Astrocyte (in vitro differentiated cells and primary cell): ENCODE results near the gene UST. TPM values are rescaled to one million over a fixed set of nuclear protein-coding genes. Genes with fewer than 3 reads are reported as not detected.

Experiments
- DNase-seq: peaks from one replicate; pipeline ENCODE4 v3.0.0-alpha.2; 2010; ENCODE audit warnings: low read depth
- FAIRE-seq: peaks from 2 replicates; lab custom pipeline; 2011; peaks lifted over from hg19 to GRCh38; lab: Jason Lieb, UNC
- H2AFZ ChIP-seq: 2 replicates; pipeline ENCODE4 v1.6.0; 2012; ENCODE audit warnings: low read depth, low read length, inconsistent platforms
- H3K27ac ChIP-seq: 2 replicates; pipeline ENCODE4 v1.5.1; 2011; ENCODE audit warnings: low read depth, low read length, inconsistent platforms
- H3K27me3 ChIP-seq: 2 replicates; pipeline ENCODE4 v1.6.0; 2011; ENCODE audit warnings: low read length, inconsistent platforms; ENCODE audit not compliant: insufficient read depth
- H3K36me3 ChIP-seq: 2 replicates; pipeline ENCODE4 v1.5.1; 2011; ENCODE audit warnings: low read length, inconsistent platforms; ENCODE audit not compliant: insufficient read depth
- H3K4me1 ChIP-seq: 2 replicates; pipeline ENCODE4 v1.5.1; 2011; ENCODE audit warnings: low read length, inconsistent platforms; ENCODE audit not compliant: insufficient read depth
- H3K4me2 ChIP-seq: 2 replicates; pipeline ENCODE4 v1.6.0; 2012; ENCODE audit warnings: low read length, inconsistent platforms
- H3K4me3 ChIP-seq: 2 replicates; pipeline ENCODE4 v1.5.1; 2011; ENCODE audit warnings: low read depth, mild to moderate bottlenecking, low read length, inconsistent platforms; ENCODE audit not compliant: insufficient read depth
- H3K79me2 ChIP-seq: 2 replicates; pipeline ENCODE4 v1.6.0; 2012; ENCODE audit warnings: mild to moderate bottlenecking, low read length, inconsistent platforms; ENCODE audit not compliant: insufficient read depth
- H3K9ac ChIP-seq: 2 replicates; pipeline ENCODE4 v1.6.0; 2012; ENCODE audit warnings: mild to moderate bottlenecking, low read length, inconsistent platforms
- H3K9me3 ChIP-seq: 2 replicates; pipeline ENCODE4 v1.5.1; 2012; ENCODE audit warnings: low read depth, mild to moderate bottlenecking, low read length, inconsistent platforms; ENCODE audit not compliant: insufficient read depth
- H4K20me1 ChIP-seq: 2 replicates; pipeline ENCODE4 v1.6.0; 2012; ENCODE audit warnings: low read length, inconsistent platforms; ENCODE audit not compliant: insufficient read depth
- H3K27ac Mint-ChIP-seq: one replicate; pipeline ENCODE4 v1.8.0; 2021; ENCODE audit warnings: mild to moderate bottlenecking, mixed read lengths; ENCODE audit not compliant: unreplicated experiment
- H3K27me3 Mint-ChIP-seq: one replicate; pipeline ENCODE4 v1.8.0; 2021; ENCODE audit warnings: low read depth, mixed read lengths; ENCODE audit not compliant: unreplicated experiment
- H3K36me3 Mint-ChIP-seq: one replicate; pipeline ENCODE4 v1.8.0; 2021; ENCODE audit warnings: low read depth, mixed read lengths; ENCODE audit not compliant: unreplicated experiment
- H3K4me1 Mint-ChIP-seq: one replicate; pipeline ENCODE4 v1.8.0; 2021; ENCODE audit warnings: low read depth, mixed read lengths; ENCODE audit not compliant: unreplicated experiment
- H3K4me3 Mint-ChIP-seq: one replicate; pipeline ENCODE4 v1.8.0; 2021; ENCODE audit warnings: mild to moderate bottlenecking, moderate library complexity, mixed read lengths; ENCODE audit not compliant: unreplicated experiment
- H3K9me3 Mint-ChIP-seq: one replicate; pipeline ENCODE4 v1.8.0; 2021; ENCODE audit warnings: mild to moderate bottlenecking, mixed read lengths; ENCODE audit not compliant: unreplicated experiment
- EZH2 ChIP-seq: IDR thresholded peaks from 2 replicates; pipeline ENCODE4 v1.6.1; 2012; ENCODE audit warnings: mild to moderate bottlenecking, low read length, inconsistent platforms; ENCODE audit not compliant: insufficient read depth
- total RNA-seq: library from RNA; stranded (reverse); gene quantifications from 2 replicates; pipeline ENCODE4 v1.2.1, GENCODE V29; 2021
- TF ChIP-seq, protein P1 (sequence below): IDR thresholded peaks from 2 replicates; pipeline ENCODE4 v1.5.1; 2011; ENCODE audit warnings: low read depth, mild to moderate bottlenecking, inconsistent platforms, low read length, moderate library complexity; ENCODE audit not compliant: insufficient read depth

Gene UST
- total RNA-seq, 1 donor from 2014 or later: 15.3 TPM

- H2AFZ ChIP-seq: no peak overlapping the region
- H3K36me3 ChIP-seq: no peaks in the 10 kb centered on the region
- FAIRE-seq (no peak), DNase-seq (no peak)
- H3K9me3 ChIP-seq: no peaks in the 10 kb centered on the region
- no peaks in the 10 kb centered on the region for H3K79me2 ChIP-seq
- Mint-ChIP-seq H3K9me3 (no peaks in the 10 kb centered on the region), H3K36me3 (no peaks in the 10 kb centered on the region), H3K27me3 (no peaks in the 10 kb centered on the region), H3K27ac (no peak overlapping the region), H3K4me1 (peaks cover 66% of the 10 kb centered on the region), H3K4me3 (no peak overlapping the region)
- TF ChIP-seq, protein P1, sequence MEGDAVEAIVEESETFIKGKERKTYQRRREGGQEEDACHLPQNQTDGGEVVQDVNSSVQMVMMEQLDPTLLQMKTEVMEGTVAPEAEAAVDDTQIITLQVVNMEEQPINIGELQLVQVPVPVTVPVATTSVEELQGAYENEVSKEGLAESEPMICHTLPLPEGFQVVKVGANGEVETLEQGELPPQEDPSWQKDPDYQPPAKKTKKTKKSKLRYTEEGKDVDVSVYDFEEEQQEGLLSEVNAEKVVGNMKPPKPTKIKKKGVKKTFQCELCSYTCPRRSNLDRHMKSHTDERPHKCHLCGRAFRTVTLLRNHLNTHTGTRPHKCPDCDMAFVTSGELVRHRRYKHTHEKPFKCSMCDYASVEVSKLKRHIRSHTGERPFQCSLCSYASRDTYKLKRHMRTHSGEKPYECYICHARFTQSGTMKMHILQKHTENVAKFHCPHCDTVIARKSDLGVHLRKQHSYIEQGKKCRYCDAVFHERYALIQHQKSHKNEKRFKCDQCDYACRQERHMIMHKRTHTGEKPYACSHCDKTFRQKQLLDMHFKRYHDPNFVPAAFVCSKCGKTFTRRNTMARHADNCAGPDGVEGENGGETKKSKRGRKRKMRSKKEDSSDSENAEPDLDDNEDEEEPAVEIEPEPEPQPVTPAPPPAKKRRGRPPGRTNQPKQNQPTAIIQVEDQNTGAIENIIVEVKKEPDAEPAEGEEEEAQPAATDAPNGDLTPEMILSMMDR: no peak
- no peak for TF ChIP-seq EZH2
- no peaks in the 10 kb centered on the region for H3K27me3 ChIP-seq
- no peak overlapping the region for H3K27ac ChIP-seq
- H3K4me3 ChIP-seq: no peak overlapping the region
- H3K4me1 ChIP-seq: peaks cover 24% of the 10 kb centered on the region
- H3K4me2 ChIP-seq: no peak overlapping the region
- no peak overlapping the region for H3K9ac ChIP-seq
- H4K20me1 ChIP-seq: no peaks in the 10 kb centered on the region
These were observed 316.0 kb downstream of the UST start for GRCh38 chr6:149062653-149063348.

DNA sequence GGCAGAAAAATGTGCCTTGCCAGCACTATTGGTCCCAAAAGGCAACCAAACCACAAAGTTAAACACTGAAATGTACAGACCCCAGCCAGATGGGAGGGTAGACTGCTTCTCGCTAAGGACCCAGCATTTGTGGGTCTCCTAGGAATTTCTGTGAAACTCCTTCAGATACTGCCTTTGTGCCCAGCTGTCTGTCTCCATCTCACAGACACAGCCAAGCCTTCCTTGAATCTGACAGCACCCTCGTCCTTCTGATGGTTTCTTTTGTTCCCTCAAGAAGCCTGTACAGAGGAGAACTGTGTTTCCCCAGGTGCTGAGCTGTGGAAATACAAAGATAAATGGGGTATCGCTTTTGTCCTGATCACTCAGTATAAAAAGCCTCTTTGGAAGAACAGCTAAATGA is 316.6 kb downstream of the UST start:
- H3K36me3 ChIP-seq: no peaks in the 10 kb centered on the region
- peaks cover 62% of the 10 kb centered on the region for H3K4me1 Mint-ChIP-seq
- H3K9me3 Mint-ChIP-seq: no peaks in the 10 kb centered on the region
- H3K27ac Mint-ChIP-seq: peak overlapping the region; percentile 35
- no peak overlapping the region for H3K4me3 Mint-ChIP-seq
- no peak overlapping the region for H2AFZ ChIP-seq
- no peaks in the 10 kb centered on the region for H3K36me3 Mint-ChIP-seq
- no peaks in the 10 kb centered on the region for H3K27me3 ChIP-seq
- H3K9me3 ChIP-seq: no peaks in the 10 kb centered on the region
- TF ChIP-seq EZH2: no peak
- TF ChIP-seq, protein P1: no peak
- no peak overlapping the region for H3K4me2 ChIP-seq
- no peak overlapping the region for H3K4me3 ChIP-seq
- FAIRE-seq: no peak
- DNase-seq: no peak
- no peaks in the 10 kb centered on the region for H4K20me1 ChIP-seq
- no peak overlapping the region for H3K27ac ChIP-seq
- peaks cover 24% of the 10 kb centered on the region for H3K4me1 ChIP-seq
- no peaks in the 10 kb centered on the region for H3K79me2 ChIP-seq
- no peaks in the 10 kb centered on the region for H3K27me3 Mint-ChIP-seq
- no peak overlapping the region for H3K9ac ChIP-seq

DNA sequence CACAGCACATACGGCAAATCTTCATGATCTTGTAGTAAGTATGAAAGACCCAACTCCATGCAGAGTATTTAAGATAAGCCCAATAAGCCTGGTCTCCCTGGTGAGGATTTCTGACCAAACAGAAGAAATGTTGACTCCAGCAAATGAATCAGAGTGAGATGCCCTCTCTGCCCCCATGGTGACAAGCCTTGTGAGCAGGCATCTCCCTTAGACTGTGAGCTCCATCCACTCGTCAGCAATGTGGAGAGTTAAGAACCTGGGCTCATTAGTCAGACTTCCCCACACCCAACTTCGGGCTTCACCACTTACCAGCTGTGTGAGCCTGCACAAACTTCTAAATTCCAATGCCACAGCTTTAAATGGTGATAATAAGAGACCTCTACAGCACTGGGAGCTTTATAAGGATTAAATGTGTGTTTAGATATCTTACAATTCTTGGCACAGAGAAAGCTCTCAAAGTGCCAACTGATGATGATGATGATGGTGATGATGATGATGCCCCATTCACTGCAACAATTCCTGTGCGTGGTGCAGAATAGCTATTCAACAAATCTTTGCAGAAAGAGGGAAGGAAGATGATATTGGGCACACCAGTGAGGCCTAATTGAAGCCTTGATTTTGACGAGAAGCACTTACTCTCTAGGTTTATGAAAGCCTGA is 317.3 kb downstream of the UST start:
- Histone ChIP-seq H3K9ac (no peak overlapping the region), H3K27ac (no peak overlapping the region), H3K79me2 (no peaks in the 10 kb centered on the region), H3K4me2 (no peak overlapping the region), H3K9me3 (no peaks in the 10 kb centered on the region), H3K4me1 (peaks cover 23% of the 10 kb centered on the region), H3K4me3 (no peak overlapping the region), H4K20me1 (no peaks in the 10 kb centered on the region), H2AFZ (no peak overlapping the region), H3K27me3 (no peaks in the 10 kb centered on the region), H3K36me3 (no peaks in the 10 kb centered on the region)
- H3K27ac Mint-ChIP-seq: peak overlapping the region; percentile 66
- H3K36me3 Mint-ChIP-seq: no peaks in the 10 kb centered on the region
- TF ChIP-seq, protein P1: no peak
- no peak for TF ChIP-seq EZH2
- H3K9me3 Mint-ChIP-seq: no peaks in the 10 kb centered on the region
- peaks cover 56% of the 10 kb centered on the region for H3K4me1 Mint-ChIP-seq
- H3K27me3 Mint-ChIP-seq: no peaks in the 10 kb centered on the region
- FAIRE-seq (no peak), DNase-seq (peak; percentile 32)
- no peak overlapping the region for H3K4me3 Mint-ChIP-seq
